IPS DF 4.7 (cell line): ENCODE measurements around the gene FAM50A.

Experiments
- DNase-seq: peaks from one replicate; pipeline ENCODE4 v3.0.0-alpha.2; 2013; ENCODE audit warnings: low spot score; ENCODE audit errors: extremely low read depth

The FAM50A gene

GRCh38 chrX:154412468-154412867, 31.5 kb upstream of the FAM50A start:
- DNase-seq, result no peak

- no peak for DNase-seq
Measured at GRCh38 chrX:154413142-154413541, 30.8 kb upstream of the FAM50A start.

- no peak for DNase-seq
Measured at GRCh38 chrX:154417157-154417556, 26.8 kb upstream of the FAM50A start.

GRCh38 chrX:154419189-154419588, 24.8 kb upstream of the FAM50A start:
- no peak for DNase-seq

GRCh38 chrX:154419688-154420401, 24.1 kb upstream of the FAM50A start:
- DNase-seq, result no peak

GRCh38 chrX:154420402-154420756, 23.6 kb upstream of the FAM50A start:
- DNase-seq, result no peak

- DNase-seq, result no peak
Measured at GRCh38 chrX:154426916-154427770, 16.8 kb upstream of the FAM50A start.

- no peak for DNase-seq
Measured at GRCh38 chrX:154428176-154429171, 15.5 kb upstream of the FAM50A start, which contains the start of gene ATP6AP1. TSS of gene ATP6AP1 (plus strand) at chrX:154428677. CDS start at chrX:154428693, 16 bp downstream.

- DNase-seq, result no peak
Measured at GRCh38 chrX:154429711-154430110, 14.2 kb upstream of the FAM50A start.

GRCh38 chrX:154430479-154430878, 13.5 kb upstream of the FAM50A start:
- no peak for DNase-seq

GRCh38 chrX:154430916-154431315, 13.0 kb upstream of the FAM50A start:
- no peak for DNase-seq

- no peak for DNase-seq
Measured at GRCh38 chrX:154431341-154431740, 12.6 kb upstream of the FAM50A start.

GRCh38 chrX:154432210-154432609, 11.7 kb upstream of the FAM50A start:
- no peak for DNase-seq

GRCh38 chrX:154433605-154434004, 10.3 kb upstream of the FAM50A start:
- no peak for DNase-seq

GRCh38 chrX:154434394-154435168, 9.4 kb upstream of the FAM50A start:
- no peak for DNase-seq

GRCh38 chrX:154435171-154435733, 8.7 kb upstream of the FAM50A start:
- no peak for DNase-seq

- DNase-seq, result no peak
Measured at GRCh38 chrX:154436374-154436982, 7.5 kb upstream of the FAM50A start.

GRCh38 chrX:154436983-154437752, 6.8 kb upstream of the FAM50A start, which contains the start of gene GDI1:
TSS of gene GDI1 (plus strand) at chrX:154437154. CDS start at chrX:154437255, 101 bp downstream.
- no peak for DNase-seq
